ENCODE data around the gene BCAR3.

Gene BCAR3

GRCh38 chr1:93614986-93615581 is 66.6 kb downstream of the BCAR3 start:
- DNase-seq (ENCODE audit: low read depth), result no peak

GRCh38 chr1:93614541-93614940 is 67.1 kb downstream of the BCAR3 start:
- no peak for DNase-seq (ENCODE audit: low read depth)

- DNase-seq (ENCODE audit: low read depth), result no peak
Measured at GRCh38 chr1:93613898-93614297, 67.7 kb downstream of the BCAR3 start.

GRCh38 chr1:93612510-93612909 is 69.1 kb downstream of the BCAR3 start:
- DNase-seq (ENCODE audit: low read depth), result no peak

- DNase-seq (ENCODE audit: low read depth), result no peak
Measured at GRCh38 chr1:93611668-93612067, 70.0 kb downstream of the BCAR3 start.

- DNase-seq (ENCODE audit: low read depth), result no peak
Measured at GRCh38 chr1:93609536-93609935, 72.1 kb downstream of the BCAR3 start.

- no peak for DNase-seq (ENCODE audit: low read depth)
Measured at GRCh38 chr1:93608187-93609109, 73.2 kb downstream of the BCAR3 start.

- no peak for DNase-seq (ENCODE audit: low read depth)
Measured at GRCh38 chr1:93607814-93608186, 73.8 kb downstream of the BCAR3 start.

GRCh38 chr1:93605812-93606512 is 75.7 kb downstream of the BCAR3 start:
- DNase-seq (ENCODE audit: low read depth), result no peak

- DNase-seq (ENCODE audit: low read depth), result no peak
Measured at GRCh38 chr1:93605026-93605568, 76.5 kb downstream of the BCAR3 start.

- DNase-seq (ENCODE audit: low read depth), result no peak
Measured at GRCh38 chr1:93604411-93604810, 77.2 kb downstream of the BCAR3 start.

GRCh38 chr1:93603601-93604000 is 78.0 kb downstream of the BCAR3 start:
- DNase-seq (ENCODE audit: low read depth), result no peak

GRCh38 chr1:93603106-93603505 is 78.5 kb downstream of the BCAR3 start:
- no peak for DNase-seq (ENCODE audit: low read depth)

GRCh38 chr1:93602101-93602500 is 79.5 kb downstream of the BCAR3 start:
- no peak for DNase-seq (ENCODE audit: low read depth)

- DNase-seq (ENCODE audit: low read depth), result no peak
Measured at GRCh38 chr1:93601686-93602085, 80.0 kb downstream of the BCAR3 start.

- DNase-seq (ENCODE audit: low read depth), result no peak
Measured at GRCh38 chr1:93600663-93601062, 81.0 kb downstream of the BCAR3 start.

- DNase-seq (ENCODE audit: low read depth), result no peak
Measured at GRCh38 chr1:93599479-93599878, 82.2 kb downstream of the BCAR3 start.

GRCh38 chr1:93598861-93599439 is 82.7 kb downstream of the BCAR3 start:
- DNase-seq (ENCODE audit: low read depth), result no peak

GRCh38 chr1:93598396-93598795 is 83.2 kb downstream of the BCAR3 start:
- no peak for DNase-seq (ENCODE audit: low read depth)

GRCh38 chr1:93597709-93598108 is 83.9 kb downstream of the BCAR3 start:
- no peak for DNase-seq (ENCODE audit: low read depth)

GRCh38 chr1:93596329-93597089 is 85.1 kb downstream of the BCAR3 start:
- DNase-seq (ENCODE audit: low read depth), result no peak

GRCh38 chr1:93595743-93596142 is 85.9 kb downstream of the BCAR3 start:
- DNase-seq (ENCODE audit: low read depth), result no peak

Data from stimulated activated CD8-positive, alpha-beta memory T cell treated with anti-CD3 and anti-CD28 coated beads, Interleukin-12 subunit alpha, Interleukin-12 subunit beta, amount 100 ng/mL, for 1 hour (primary cell).